HG02938 (cell line): ENCODE results near the gene SGTA.
"Not testable (repeated sequence)": the region's sequence is repeated elsewhere in the genome, so short reads cannot be mapped to it uniquely, and the experiment has no call there.

Experiments
- ATAC-seq: cut with Tn5 transposase; IDR thresholded peaks from one replicate; pipeline ENCODE4 v1.9.1; 2021; ENCODE audit warnings: mild to moderate bottlenecking, moderate library complexity; ENCODE audit not compliant: unreplicated experiment

SGTA gene

GRCh38 chr19:2782936-2783780 lies at the start of gene SGTA:
TSS of gene SGTA (minus strand) at chr19:2783273. CDS start at chr19:2769068, 14,205 bp downstream.
- ATAC-seq, result peak; percentile 74

GRCh38 chr19:2827840-2828489 lies 44.9 kb upstream of the SGTA start:
- ATAC-seq, result no peak

GRCh38 chr19:2827022-2827421 lies 43.9 kb upstream of the SGTA start:
- no peak for ATAC-seq

- ATAC-seq, result no peak
Measured at GRCh38 chr19:2824129-2824528, 41.1 kb upstream of the SGTA start.

GRCh38 chr19:2823646-2824045 lies 40.6 kb upstream of the SGTA start:
- no peak for ATAC-seq

- ATAC-seq, result no peak
Measured at GRCh38 chr19:2822846-2823245, 39.8 kb upstream of the SGTA start.

- peak; percentile 23 for ATAC-seq
Measured at GRCh38 chr19:2820112-2820702, 37.1 kb upstream of the SGTA start.

GRCh38 chr19:2819540-2820111 lies 36.6 kb upstream of the SGTA start, which contains the start of gene ZNF554:
TSS of gene ZNF554 (plus strand) at chr19:2819868. CDS start at chr19:2820072, 204 bp downstream.
- ATAC-seq, result peak; percentile 84

- not testable (repeated sequence) for ATAC-seq
Measured at GRCh38 chr19:2817237-2817829, 34.3 kb upstream of the SGTA start.

GRCh38 chr19:2816641-2817040 lies 33.6 kb upstream of the SGTA start:
- no peak for ATAC-seq

GRCh38 chr19:2815923-2816322 lies 32.9 kb upstream of the SGTA start:
- no peak for ATAC-seq

- no peak for ATAC-seq
Measured at GRCh38 chr19:2815191-2815614, 32.1 kb upstream of the SGTA start.

GRCh38 chr19:2814426-2814825 lies 31.4 kb upstream of the SGTA start:
- ATAC-seq, result no peak

GRCh38 chr19:2813235-2814160 lies 30.4 kb upstream of the SGTA start:
- ATAC-seq, result no peak

- ATAC-seq, result no peak
Measured at GRCh38 chr19:2812414-2813234, 29.6 kb upstream of the SGTA start.

- no peak for ATAC-seq
Measured at GRCh38 chr19:2811735-2812413, 28.8 kb upstream of the SGTA start.

GRCh38 chr19:2811221-2811722 lies 28.2 kb upstream of the SGTA start:
- no peak for ATAC-seq
